CD4-positive, alpha-beta T cell treated with Interleukin-12 subunit alpha and Interleukin-12 subunit beta, for 1 hour (primary cell): ENCODE results near the gene LOC128125822.

Source experiments
- DNase-seq: peaks from one replicate; pipeline ENCODE4 v3.0.0-alpha.2; 2020

Gene LOC128125822

GRCh38 chr6:63558278-63558677 is 14.0 kb upstream of the LOC128125822 start:
- DNase-seq: no peak

DNA sequence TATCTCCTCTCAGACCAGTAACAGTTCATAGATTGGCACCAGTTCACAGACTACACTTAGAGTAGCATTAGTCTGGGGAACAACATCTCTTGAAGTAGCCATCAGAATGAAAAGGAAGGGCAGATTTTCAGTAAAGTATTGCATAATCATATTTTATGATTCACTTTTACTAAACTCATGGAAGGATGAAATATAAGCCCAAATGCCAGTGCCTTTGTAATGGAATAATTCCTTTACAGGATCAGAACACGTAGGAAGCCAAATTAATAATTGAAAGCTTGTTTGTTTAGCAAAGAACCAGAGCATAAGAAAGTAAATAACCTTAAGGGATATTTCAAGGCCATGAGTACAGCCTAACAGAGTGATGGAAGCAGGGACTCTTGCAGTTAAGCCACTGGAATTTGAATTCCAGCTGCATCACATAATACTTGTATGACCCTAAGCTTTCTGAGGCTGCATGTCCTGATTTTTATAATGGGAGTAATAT is 11.4 kb upstream of the LOC128125822 start:
- no peak for DNase-seq

DNA sequence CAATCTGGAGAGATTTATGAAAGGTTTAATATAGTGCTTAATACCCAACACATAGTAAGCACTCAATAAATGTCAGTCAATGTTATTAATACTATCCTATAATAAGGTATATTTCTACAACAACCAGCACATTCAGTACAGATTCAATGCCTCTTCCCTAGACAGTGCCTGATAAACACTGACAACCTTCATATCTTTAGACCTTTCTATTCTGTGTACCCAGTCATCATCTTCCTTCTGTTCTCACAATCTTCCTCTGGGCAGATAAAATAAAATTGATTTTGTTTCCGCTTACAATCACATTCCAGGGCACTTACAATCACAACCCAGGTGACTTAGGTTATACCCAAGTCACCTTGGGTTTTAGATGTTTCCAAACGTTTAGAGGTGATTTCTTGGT is 11.0 kb upstream of the LOC128125822 start:
- no peak for DNase-seq

- DNase-seq: no peak
Measured at GRCh38 chr6:63563235-63563634, 9.0 kb upstream of the LOC128125822 start.

DNA sequence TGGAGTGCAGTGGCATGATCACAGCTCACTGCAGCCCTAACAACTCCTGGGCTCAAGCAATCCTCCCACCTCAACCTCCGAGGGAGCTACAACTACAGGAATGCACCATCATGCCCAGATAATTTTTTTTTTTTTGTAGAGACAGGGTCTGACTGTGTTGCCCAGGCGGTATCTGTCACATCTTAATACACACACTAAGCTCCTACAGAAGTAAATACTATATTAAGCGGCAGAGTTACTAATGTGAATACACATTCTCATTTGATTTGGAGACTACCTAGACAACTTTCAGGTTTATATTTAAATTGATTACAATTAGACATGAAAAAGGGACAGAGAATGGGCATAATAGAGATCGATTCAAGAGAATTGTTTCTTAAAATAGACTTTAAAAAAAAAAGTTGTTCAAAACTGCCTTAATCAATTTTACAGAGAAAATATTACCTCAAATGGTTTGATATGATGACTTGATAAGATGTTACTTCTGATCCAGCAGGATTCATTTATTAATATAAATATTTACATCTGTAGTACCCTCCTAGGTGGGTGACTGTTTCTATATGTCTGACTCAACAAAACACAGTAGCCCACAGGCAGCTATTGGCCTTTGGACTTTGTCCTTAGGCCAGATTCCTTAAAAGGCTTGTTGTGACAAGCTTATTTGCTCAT is 7.1 kb upstream of the LOC128125822 start:
- no peak for DNase-seq

- DNase-seq: no peak
Measured at GRCh38 chr6:63565727-63566596, 6.3 kb upstream of the LOC128125822 start.

GRCh38 chr6:63567966-63568365 is 4.3 kb upstream of the LOC128125822 start:
- DNase-seq: no peak

GRCh38 chr6:63571361-63572043 is 778 bp upstream of the LOC128125822 start:
- DNase-seq: no peak

DNA sequence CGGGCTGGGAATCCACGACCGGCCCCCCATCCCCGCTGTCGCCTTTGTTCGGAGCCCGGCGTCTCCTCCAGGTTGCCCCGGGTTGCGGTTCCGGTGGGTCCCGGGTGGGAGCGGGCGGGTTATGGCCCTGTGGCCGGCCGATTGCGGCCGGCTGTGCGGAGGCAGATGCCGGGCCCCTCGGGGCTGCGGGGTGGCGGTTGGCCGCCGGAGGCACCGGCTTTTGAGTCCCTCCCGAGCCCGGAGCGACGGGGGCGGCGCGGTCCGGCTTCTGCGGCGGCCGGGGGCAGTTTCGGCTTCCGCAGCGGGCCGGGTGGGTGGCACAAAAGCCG is 431 bp downstream of the LOC128125822 start:
- no peak for DNase-seq

DNA sequence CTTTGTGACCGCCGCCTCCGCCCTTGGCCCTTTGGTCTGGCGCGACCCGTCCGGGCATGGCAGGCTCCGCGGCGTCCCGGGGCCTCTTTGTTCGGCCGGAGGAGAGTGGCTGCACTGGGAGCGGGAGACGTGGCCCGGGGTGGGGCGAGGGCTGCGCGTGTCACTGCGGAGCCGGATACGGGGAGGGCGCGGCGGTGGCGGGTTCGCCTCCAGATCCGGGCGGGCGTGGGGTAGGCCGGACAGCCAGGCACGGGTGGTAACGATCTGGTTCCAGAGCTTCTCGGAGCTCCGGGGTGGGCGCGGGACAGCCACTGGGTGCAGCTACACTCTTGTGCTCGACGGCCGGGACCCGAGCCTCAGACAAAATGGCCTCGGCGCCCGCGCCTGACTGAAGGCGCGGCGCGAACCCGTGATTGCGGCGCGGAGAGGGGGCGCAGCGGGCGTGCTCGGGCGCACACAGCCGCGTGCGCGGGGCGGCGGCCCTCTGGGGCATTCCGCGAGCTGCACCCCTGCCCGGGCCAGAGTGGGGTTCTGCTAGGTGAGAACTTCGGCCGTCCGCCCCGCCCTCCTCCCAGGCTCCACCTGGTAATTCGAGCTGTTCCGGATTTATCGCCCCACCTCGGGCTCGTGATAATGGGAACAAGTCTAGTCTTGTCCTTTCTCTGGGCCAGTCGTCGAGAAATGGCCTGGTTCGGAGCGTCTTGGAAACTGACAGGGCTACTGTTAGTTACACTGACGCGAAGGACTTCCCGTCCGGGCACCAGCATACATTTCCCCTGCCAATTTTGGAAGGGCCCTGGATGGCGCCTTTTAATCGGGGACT is 1.0 kb downstream of the LOC128125822 start:
- DNase-seq: peak; percentile 71

GRCh38 chr6:63573899-63574553 is 1.7 kb downstream of the LOC128125822 start:
- DNase-seq: peak; percentile 68

- no peak for DNase-seq
Measured at GRCh38 chr6:63574554-63574900, 2.2 kb downstream of the LOC128125822 start.

- no peak for DNase-seq
Measured at GRCh38 chr6:63576147-63576772, 4.0 kb downstream of the LOC128125822 start.

- no peak for DNase-seq
Measured at GRCh38 chr6:63576985-63577712, 4.9 kb downstream of the LOC128125822 start.

- no peak for DNase-seq
Measured at GRCh38 chr6:63578757-63579156, 6.5 kb downstream of the LOC128125822 start.

DNA sequence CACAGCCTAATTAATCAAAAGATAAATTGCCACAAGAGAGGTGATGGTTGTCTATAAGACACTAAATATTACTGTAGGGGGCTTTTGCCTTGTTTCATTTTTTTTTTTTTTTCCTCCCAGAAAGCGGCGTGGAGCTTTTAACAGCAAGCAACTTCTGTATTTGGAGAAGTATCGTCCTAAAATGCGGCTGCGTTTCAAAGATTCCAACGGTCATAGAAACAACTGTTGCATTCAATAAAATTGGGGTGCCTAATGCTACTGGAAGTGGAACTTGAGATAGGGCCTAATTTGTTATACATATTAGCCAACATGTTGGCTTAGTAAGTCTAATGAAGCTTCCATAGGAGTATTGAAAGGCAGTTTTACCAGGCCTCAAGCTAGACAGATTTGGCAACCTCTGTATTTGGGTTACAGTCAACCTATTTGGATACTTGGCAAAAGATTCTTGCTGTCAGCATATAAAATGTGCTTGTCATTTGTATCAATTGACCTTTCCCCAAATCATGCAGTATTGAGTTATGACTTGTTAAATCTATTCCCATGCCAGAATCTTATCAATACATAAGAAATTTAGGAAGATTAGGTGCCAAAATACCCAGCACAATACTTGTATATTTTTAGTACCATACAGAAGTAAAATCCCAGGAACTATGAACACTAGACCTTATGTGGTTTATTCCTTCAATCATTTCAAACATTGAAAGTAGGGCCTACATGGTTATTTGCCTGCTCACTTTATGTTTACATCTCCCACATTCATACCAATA is 7.8 kb downstream of the LOC128125822 start:
- DNase-seq: no peak

DNA sequence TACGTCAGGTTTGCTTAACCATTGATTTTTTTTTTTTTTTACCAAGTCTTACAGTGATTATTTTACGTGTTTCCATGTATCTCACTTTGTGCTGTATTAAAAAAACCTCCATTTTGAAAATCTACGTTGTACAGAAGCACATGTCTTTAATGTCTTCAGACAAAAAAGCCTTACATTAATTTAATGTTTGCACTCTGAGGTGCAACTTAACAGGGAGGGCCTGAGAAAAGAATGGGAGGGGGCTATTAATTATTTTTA is 8.4 kb downstream of the LOC128125822 start:
- no peak for DNase-seq

DNA sequence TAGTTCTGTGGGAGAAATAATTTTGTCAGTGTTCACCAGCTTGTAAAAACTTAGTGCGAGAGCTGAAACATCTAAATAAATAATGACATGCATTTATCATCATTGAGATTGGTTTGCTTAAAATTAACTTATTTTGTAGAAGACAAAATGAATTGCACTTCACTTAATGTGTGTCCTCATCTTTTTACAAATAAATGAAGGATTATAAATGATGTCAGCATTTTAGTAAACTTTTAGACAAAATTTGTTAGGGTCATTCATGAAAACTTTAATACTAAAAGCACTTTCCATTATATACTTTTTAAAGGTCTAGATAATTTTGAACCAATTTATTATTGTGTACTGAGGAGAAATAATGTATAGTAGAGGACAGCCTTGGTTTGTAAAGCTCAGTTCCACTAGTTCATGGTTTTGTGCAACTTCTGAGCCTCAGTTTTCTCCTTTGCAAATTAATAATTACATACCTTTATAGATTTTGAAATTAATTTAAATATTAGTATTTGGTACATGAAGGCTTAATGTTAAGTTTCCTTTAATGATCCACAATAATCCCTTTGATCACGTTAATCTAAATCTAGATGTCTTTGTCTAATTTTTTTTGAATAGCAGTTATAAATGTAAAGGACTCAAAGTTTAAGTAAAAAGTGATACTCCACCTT is 9.2 kb downstream of the LOC128125822 start:
- DNase-seq: no peak

DNA sequence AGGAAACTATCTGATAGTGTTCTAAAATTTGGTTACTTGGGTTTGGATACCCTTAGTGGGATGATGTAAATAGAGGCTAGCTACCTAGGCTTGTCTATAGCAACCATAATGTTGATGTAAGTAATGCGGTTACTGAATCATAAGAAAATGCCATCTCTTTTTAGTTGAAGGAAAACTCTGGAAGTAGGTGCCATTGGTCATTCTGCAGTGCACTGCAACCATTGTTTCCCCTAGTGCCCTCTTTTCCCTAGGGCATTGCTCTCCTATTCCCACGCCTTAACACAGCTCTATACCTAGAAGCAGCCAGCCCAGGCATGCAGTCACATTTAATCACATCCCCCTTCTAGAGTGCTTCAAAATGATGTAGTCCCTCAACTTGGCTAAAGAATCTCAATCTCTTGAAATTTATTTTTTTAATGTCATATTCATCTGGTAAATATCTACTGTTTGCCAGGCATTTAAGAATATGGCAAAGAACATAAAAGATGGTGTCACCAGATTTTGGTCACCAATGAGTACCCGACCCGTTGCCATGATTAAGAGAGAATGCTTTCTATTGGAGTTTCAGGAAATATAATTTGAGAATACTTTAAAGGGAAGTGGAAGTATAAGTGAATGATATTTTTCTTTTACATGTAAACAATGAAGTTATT is 10.4 kb downstream of the LOC128125822 start:
- DNase-seq: no peak

DNA sequence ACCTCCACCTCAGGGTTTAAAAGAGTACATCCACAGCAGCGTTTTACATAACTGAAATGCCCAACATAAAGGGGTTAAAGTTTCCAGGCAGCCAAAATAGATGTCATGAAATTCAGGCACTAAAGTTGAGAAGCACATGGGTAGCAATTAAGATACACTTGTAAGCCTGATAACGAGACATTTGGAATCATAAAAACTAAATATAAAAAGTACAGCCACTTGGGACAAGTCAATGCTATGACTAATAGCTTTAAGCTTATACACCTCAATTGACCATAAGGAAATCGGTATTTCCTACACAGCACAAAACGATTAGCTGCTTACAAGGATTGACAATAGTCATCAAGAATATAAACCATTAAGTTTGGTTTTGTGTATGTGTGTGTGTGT is 11.8 kb downstream of the LOC128125822 start:
- no peak for DNase-seq
